ENCODE data around the gene ADGRV1. TPM values are rescaled to one million over a fixed set of nuclear protein-coding genes. Genes with fewer than 3 reads are reported as not detected.

Gene ADGRV1
- total and polyA plus RNA-seq, 8 donors: 0.75 to 10.3 (median 4.0) TPM

- Histone ChIP-seq H3K27ac (no peak overlapping the region), H3K27me3 (no peaks in the 10 kb centered on the region), H3K4me1 (no peaks in the 10 kb centered on the region), H3K9me3 (no peaks in the 10 kb centered on the region), H3K4me3 (no peak overlapping the region), H3K36me3 (no peaks in the 10 kb centered on the region)
- TF ChIP-seq, protein P1, sequence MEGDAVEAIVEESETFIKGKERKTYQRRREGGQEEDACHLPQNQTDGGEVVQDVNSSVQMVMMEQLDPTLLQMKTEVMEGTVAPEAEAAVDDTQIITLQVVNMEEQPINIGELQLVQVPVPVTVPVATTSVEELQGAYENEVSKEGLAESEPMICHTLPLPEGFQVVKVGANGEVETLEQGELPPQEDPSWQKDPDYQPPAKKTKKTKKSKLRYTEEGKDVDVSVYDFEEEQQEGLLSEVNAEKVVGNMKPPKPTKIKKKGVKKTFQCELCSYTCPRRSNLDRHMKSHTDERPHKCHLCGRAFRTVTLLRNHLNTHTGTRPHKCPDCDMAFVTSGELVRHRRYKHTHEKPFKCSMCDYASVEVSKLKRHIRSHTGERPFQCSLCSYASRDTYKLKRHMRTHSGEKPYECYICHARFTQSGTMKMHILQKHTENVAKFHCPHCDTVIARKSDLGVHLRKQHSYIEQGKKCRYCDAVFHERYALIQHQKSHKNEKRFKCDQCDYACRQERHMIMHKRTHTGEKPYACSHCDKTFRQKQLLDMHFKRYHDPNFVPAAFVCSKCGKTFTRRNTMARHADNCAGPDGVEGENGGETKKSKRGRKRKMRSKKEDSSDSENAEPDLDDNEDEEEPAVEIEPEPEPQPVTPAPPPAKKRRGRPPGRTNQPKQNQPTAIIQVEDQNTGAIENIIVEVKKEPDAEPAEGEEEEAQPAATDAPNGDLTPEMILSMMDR (IDR thresholded peaks at IDR 0.05): no peak
- TF ChIP-seq EP300 (IDR thresholded peaks at IDR 0.05): no peak
- TF ChIP-seq POLR2A (IDR thresholded peaks at IDR 0.05): no peak
- TF ChIP-seq POLR2AphosphoS5 (IDR thresholded peaks at IDR 0.05): no peak
- intact Hi-C loops (cut with DNase I; ENCODE audit: low total_unique reads): no loop called here
- DNase-seq: no peak
- WGBS, 5 donors: 77 to 91% (median 86%) methylated on average over 2 of the region's 2 CpGs
Measured at GRCh38 chr5:90689064-90689463, 130.5 kb downstream of the ADGRV1 start.

DNA sequence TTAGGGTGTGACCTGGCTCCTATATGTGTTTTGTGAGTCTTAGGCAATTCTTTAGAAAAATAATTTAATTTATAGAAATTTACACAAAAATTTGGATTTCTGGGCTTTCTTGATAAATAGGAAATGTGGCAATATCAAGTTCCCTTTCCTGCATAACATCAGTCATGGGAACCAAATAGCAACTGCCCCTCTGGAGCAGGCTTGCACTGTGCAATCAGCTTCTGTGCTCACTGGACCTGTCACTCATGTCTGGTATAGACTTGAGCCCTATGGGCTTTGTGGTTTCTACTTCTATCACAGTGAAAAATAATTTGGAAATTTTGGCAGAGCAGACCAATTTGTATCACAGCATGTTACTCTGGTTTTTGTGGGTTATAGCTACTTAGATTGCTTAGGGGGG lies 131.7 kb downstream of the ADGRV1 start:
- no peak overlapping the region for H3K4me3 ChIP-seq
- H3K36me3 ChIP-seq: no peaks in the 10 kb centered on the region
- H3K27me3 ChIP-seq: no peaks in the 10 kb centered on the region
- no peak overlapping the region for H3K27ac ChIP-seq
- no peaks in the 10 kb centered on the region for H3K9me3 ChIP-seq
- H3K4me1 ChIP-seq: no peaks in the 10 kb centered on the region
- TF ChIP-seq POLR2AphosphoS5 (IDR thresholded peaks at IDR 0.05) (no peak), EP300 (IDR thresholded peaks at IDR 0.05) (no peak), POLR2A (IDR thresholded peaks at IDR 0.05) (no peak)
- TF ChIP-seq, protein P1 (IDR thresholded peaks at IDR 0.05): no peak
- intact Hi-C loops (cut with DNase I; ENCODE audit: low total_unique reads): no loop called here
- no peak for DNase-seq

DNA sequence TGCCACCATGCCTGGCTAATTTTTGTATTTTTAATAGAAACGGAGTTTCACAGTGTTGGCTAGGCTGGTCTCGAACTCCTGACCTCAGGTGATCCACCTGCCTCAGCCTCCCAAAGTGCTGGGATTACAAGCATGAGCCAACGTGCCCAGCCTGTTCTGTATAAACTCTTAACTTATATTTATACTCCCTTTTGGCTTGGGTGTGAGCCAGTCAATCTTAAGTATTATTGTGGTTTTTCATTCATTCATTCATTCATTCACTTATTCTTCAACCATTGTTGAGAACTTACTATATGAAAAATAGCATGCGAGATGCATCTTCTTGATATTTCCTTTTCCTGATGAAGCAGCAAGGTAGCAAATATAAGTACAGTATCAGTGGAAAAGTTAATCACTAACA lies 132.9 kb downstream of the ADGRV1 start:
- intact Hi-C loops (cut with DNase I; ENCODE audit: low total_unique reads): no loop called here
- Histone ChIP-seq H3K36me3 (no peaks in the 10 kb centered on the region), H3K4me1 (no peaks in the 10 kb centered on the region), H3K27me3 (no peaks in the 10 kb centered on the region), H3K9me3 (no peaks in the 10 kb centered on the region), H3K27ac (no peak overlapping the region), H3K4me3 (no peak overlapping the region)
- WGBS, 5 donors: 81 to 91% (median 83%) methylated on average over 4 of the region's 4 CpGs
- TF ChIP-seq POLR2AphosphoS5 (IDR thresholded peaks at IDR 0.05): no peak
- TF ChIP-seq, protein P1 (IDR thresholded peaks at IDR 0.05): no peak
- no peak for TF ChIP-seq EP300 (IDR thresholded peaks at IDR 0.05)
- TF ChIP-seq POLR2A (IDR thresholded peaks at IDR 0.05): no peak
- no peak for DNase-seq

- intact Hi-C loops (cut with DNase I; ENCODE audit: low total_unique reads): no loop called here
- H3K36me3 ChIP-seq: no peaks in the 10 kb centered on the region
- H3K4me1 ChIP-seq: no peaks in the 10 kb centered on the region
- H3K27ac ChIP-seq: no peak overlapping the region
- no peak for DNase-seq
- no peak overlapping the region for H3K4me3 ChIP-seq
- TF ChIP-seq EP300 (IDR thresholded peaks at IDR 0.05) (no peak), POLR2A (IDR thresholded peaks at IDR 0.05) (no peak), POLR2AphosphoS5 (IDR thresholded peaks at IDR 0.05) (no peak)
- H3K27me3 ChIP-seq: no peaks in the 10 kb centered on the region
- H3K9me3 ChIP-seq: no peaks in the 10 kb centered on the region
- 35 to 59% (median 45%) methylated on average over 2 of the region's 2 CpGs for WGBS, 5 donors
Measured at GRCh38 chr5:90696153-90696552, 137.6 kb downstream of the ADGRV1 start.

- no peak for TF ChIP-seq POLR2AphosphoS5 (IDR thresholded peaks at IDR 0.05)
- TF ChIP-seq EP300 (IDR thresholded peaks at IDR 0.05): no peak
- no peak for TF ChIP-seq POLR2A (IDR thresholded peaks at IDR 0.05)
- TF ChIP-seq, protein P1 (IDR thresholded peaks at IDR 0.05): no peak
Measured at GRCh38 chr5:90700299-90700698, 141.7 kb downstream of the ADGRV1 start.

More at GRCh38 chr5:90700299-90700698, 141.7 kb downstream of the ADGRV1 start:
- Histone ChIP-seq H3K4me3 (no peak overlapping the region), H3K9me3 (no peaks in the 10 kb centered on the region), H3K4me1 (no peaks in the 10 kb centered on the region), H3K27ac (no peak overlapping the region), H3K36me3 (no peaks in the 10 kb centered on the region), H3K27me3 (no peaks in the 10 kb centered on the region)
- intact Hi-C loops (cut with DNase I; ENCODE audit: low total_unique reads): no loop called here
- 75 to 97% (median 85%) methylated on average over 2 of the region's 2 CpGs for WGBS, 5 donors
- DNase-seq: no peak

All from stomach (tissue), 9 donors.